DND-41 (cell line): Measurements from ENCODE around the gene USH1C.

Experiments
- CTCF ChIP-seq: IDR thresholded peaks from 2 replicates; pipeline ENCODE4 v1.5.1; 2012; ENCODE audit warnings: borderline replicate concordance, low read length, moderate library complexity, mild to moderate bottlenecking; ENCODE audit not compliant: poor library complexity, severe bottlenecking; ENCODE audit errors: extremely low read depth
- EZH2 ChIP-seq: IDR thresholded peaks from 3 replicates; pipeline ENCODE4 v1.6.1; 2012; ENCODE audit warnings: borderline replicate concordance, low read depth, mild to moderate bottlenecking, moderate library complexity, low read length, inconsistent platforms; ENCODE audit not compliant: severe bottlenecking

GRCh38 chr11:17591293-17591692, 47.1 kb upstream of the USH1C start:
- TF ChIP-seq CTCF (no peak), EZH2 (no peak)
